ENCODE data around the gene RPUSD2. TPM values are rescaled to one million over a fixed set of nuclear protein-coding genes. Genes with fewer than 3 reads are reported as not detected.

RPUSD2 gene
- total RNA-seq, 1 donor from 2014 or later: 10.9 TPM

DNA sequence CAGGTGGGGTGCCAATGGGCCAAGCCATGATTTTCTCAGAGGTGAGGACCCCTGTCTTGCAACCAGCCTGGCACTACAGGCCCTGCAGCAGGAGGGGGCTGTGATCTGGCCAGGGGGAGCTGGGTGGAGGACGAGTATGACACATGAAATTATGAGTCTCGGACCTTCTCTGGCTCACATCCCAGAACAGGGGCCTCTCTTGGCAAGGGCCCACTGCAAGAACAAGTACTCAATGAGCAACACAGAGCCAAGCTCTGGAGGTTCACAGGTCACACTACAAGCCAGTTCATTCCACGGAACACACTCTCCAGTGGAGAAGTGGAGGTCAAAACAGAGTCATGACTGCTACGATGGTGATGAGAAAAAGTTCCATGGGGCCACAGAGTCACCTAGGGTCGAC is 32.6 kb upstream of the RPUSD2 start:
- TF ChIP-seq EZH2 (IDR thresholded peaks at IDR 0.05; ENCODE audit: insufficient read depth, low read length): no peak
- TF ChIP-seq, protein P1, sequence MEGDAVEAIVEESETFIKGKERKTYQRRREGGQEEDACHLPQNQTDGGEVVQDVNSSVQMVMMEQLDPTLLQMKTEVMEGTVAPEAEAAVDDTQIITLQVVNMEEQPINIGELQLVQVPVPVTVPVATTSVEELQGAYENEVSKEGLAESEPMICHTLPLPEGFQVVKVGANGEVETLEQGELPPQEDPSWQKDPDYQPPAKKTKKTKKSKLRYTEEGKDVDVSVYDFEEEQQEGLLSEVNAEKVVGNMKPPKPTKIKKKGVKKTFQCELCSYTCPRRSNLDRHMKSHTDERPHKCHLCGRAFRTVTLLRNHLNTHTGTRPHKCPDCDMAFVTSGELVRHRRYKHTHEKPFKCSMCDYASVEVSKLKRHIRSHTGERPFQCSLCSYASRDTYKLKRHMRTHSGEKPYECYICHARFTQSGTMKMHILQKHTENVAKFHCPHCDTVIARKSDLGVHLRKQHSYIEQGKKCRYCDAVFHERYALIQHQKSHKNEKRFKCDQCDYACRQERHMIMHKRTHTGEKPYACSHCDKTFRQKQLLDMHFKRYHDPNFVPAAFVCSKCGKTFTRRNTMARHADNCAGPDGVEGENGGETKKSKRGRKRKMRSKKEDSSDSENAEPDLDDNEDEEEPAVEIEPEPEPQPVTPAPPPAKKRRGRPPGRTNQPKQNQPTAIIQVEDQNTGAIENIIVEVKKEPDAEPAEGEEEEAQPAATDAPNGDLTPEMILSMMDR (IDR thresholded peaks at IDR 0.05; ENCODE audit: insufficient read depth, low read depth, low read length): no peak
- Histone ChIP-seq H3K27me3 (ENCODE audit: insufficient read depth, low read length) (no peaks in the 10 kb centered on the region), H3K27ac (ENCODE audit: low read depth, low read length) (no peak overlapping the region), H3K36me3 (ENCODE audit: insufficient read depth, low read length) (no peaks in the 10 kb centered on the region), H3K4me2 (ENCODE audit: low read length) (no peak overlapping the region), H3K79me2 (ENCODE audit: insufficient read depth, low read length) (no peaks in the 10 kb centered on the region), H3K4me3 (ENCODE audit: insufficient read depth, low read depth, low read length) (no peak overlapping the region), H3K4me1 (ENCODE audit: insufficient read depth, low read length) (no peaks in the 10 kb centered on the region), H2AFZ (ENCODE audit: low read depth, low read length) (no peak overlapping the region), H3K9ac (ENCODE audit: low read length) (no peak overlapping the region), H4K20me1 (ENCODE audit: insufficient read depth, low read length) (no peaks in the 10 kb centered on the region), H3K9me3 (ENCODE audit: insufficient read depth, low read depth, low read length) (no peaks in the 10 kb centered on the region)
- Mint-ChIP-seq H3K27ac (ENCODE audit: unreplicated experiment) (no peak overlapping the region), H3K36me3 (ENCODE audit: low read depth, unreplicated experiment) (peaks cover 21% of the 10 kb centered on the region), H3K4me1 (ENCODE audit: low read depth, unreplicated experiment) (no peaks in the 10 kb centered on the region), H3K4me3 (ENCODE audit: unreplicated experiment) (no peak overlapping the region), H3K9me3 (ENCODE audit: unreplicated experiment) (no peaks in the 10 kb centered on the region), H3K27me3 (ENCODE audit: low read depth, unreplicated experiment) (no peaks in the 10 kb centered on the region)
- FAIRE-seq (no peak), DNase-seq (ENCODE audit: low read depth) (peak; percentile 20)

GRCh38 chr15:40538976-40539375 is 30.1 kb upstream of the RPUSD2 start:
- Histone ChIP-seq H3K27me3 (ENCODE audit: insufficient read depth, low read length) (no peaks in the 10 kb centered on the region), H3K4me1 (ENCODE audit: insufficient read depth, low read length) (no peaks in the 10 kb centered on the region), H2AFZ (ENCODE audit: low read depth, low read length) (no peak overlapping the region), H3K9me3 (ENCODE audit: insufficient read depth, low read depth, low read length) (no peaks in the 10 kb centered on the region), H3K27ac (ENCODE audit: low read depth, low read length) (no peak overlapping the region), H3K9ac (ENCODE audit: low read length) (no peak overlapping the region), H3K4me3 (ENCODE audit: insufficient read depth, low read depth, low read length) (no peak overlapping the region), H3K79me2 (ENCODE audit: insufficient read depth, low read length) (no peaks in the 10 kb centered on the region), H4K20me1 (ENCODE audit: insufficient read depth, low read length) (no peaks in the 10 kb centered on the region), H3K36me3 (ENCODE audit: insufficient read depth, low read length) (no peaks in the 10 kb centered on the region), H3K4me2 (ENCODE audit: low read length) (no peak overlapping the region)
- DNase-seq (ENCODE audit: low read depth): no peak
- Mint-ChIP-seq H3K27me3 (ENCODE audit: low read depth, unreplicated experiment) (no peaks in the 10 kb centered on the region), H3K4me3 (ENCODE audit: unreplicated experiment) (no peak overlapping the region), H3K36me3 (ENCODE audit: low read depth, unreplicated experiment) (peaks cover 23% of the 10 kb centered on the region), H3K27ac (ENCODE audit: unreplicated experiment) (no peak overlapping the region), H3K4me1 (ENCODE audit: low read depth, unreplicated experiment) (no peaks in the 10 kb centered on the region), H3K9me3 (ENCODE audit: unreplicated experiment) (no peaks in the 10 kb centered on the region)
- no peak for FAIRE-seq
- no peak for TF ChIP-seq EZH2 (IDR thresholded peaks at IDR 0.05; ENCODE audit: insufficient read depth, low read length)
- TF ChIP-seq, protein P1 (IDR thresholded peaks at IDR 0.05; ENCODE audit: insufficient read depth, low read depth, low read length): no peak

DNA sequence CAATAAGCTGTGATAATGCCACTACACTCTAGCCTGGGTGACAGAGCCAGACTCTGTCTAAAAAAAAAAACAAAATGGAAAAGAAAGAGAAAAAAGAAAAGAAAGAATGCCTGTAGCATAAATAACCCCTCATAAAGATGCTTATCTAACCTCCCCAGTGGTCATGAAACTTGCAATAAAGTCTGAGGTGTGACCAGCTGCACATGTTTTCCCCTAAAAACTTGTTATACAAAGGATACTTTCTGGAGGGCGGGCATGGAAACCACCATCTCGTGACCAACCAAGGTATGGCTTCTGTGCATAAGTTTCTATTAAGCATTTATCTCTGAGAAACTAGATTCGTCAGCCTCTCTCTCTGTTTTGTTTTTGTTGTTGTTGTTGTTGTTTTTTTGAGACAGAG is 26.0 kb upstream of the RPUSD2 start:
- Mint-ChIP-seq H3K36me3 (ENCODE audit: low read depth, unreplicated experiment) (peaks cover 13% of the 10 kb centered on the region), H3K9me3 (ENCODE audit: unreplicated experiment) (no peaks in the 10 kb centered on the region), H3K4me3 (ENCODE audit: unreplicated experiment) (no peak overlapping the region), H3K4me1 (ENCODE audit: low read depth, unreplicated experiment) (no peaks in the 10 kb centered on the region), H3K27me3 (ENCODE audit: low read depth, unreplicated experiment) (no peaks in the 10 kb centered on the region), H3K27ac (ENCODE audit: unreplicated experiment) (no peak overlapping the region)
- Histone ChIP-seq H3K9me3 (ENCODE audit: insufficient read depth, low read depth, low read length) (no peaks in the 10 kb centered on the region), H3K79me2 (ENCODE audit: insufficient read depth, low read length) (no peaks in the 10 kb centered on the region), H3K27me3 (ENCODE audit: insufficient read depth, low read length) (no peaks in the 10 kb centered on the region), H3K4me3 (ENCODE audit: insufficient read depth, low read depth, low read length) (no peak overlapping the region), H3K27ac (ENCODE audit: low read depth, low read length) (no peak overlapping the region), H2AFZ (ENCODE audit: low read depth, low read length) (no peak overlapping the region), H3K36me3 (ENCODE audit: insufficient read depth, low read length) (peaks cover 2% of the 10 kb centered on the region), H3K9ac (ENCODE audit: low read length) (no peak overlapping the region), H3K4me2 (ENCODE audit: low read length) (no peak overlapping the region), H3K4me1 (ENCODE audit: insufficient read depth, low read length) (no peaks in the 10 kb centered on the region), H4K20me1 (ENCODE audit: insufficient read depth, low read length) (no peaks in the 10 kb centered on the region)
- DNase-seq (ENCODE audit: low read depth): no peak
- TF ChIP-seq, protein P1 (IDR thresholded peaks at IDR 0.05; ENCODE audit: insufficient read depth, low read depth, low read length): no peak
- TF ChIP-seq EZH2 (IDR thresholded peaks at IDR 0.05; ENCODE audit: insufficient read depth, low read length): no peak
- FAIRE-seq: no peak

Data from astrocyte (in vitro differentiated cells and primary cell).